Middle frontal gyrus (tissue), 1 donor: ENCODE data around the gene SNX15.

Experiments used
- DNase-seq: peaks from one replicate; pipeline ENCODE4 v3.0.0-alpha.2; 2015; ENCODE audit warnings: low spot score; ENCODE audit errors: extremely low spot score

SNX15 gene

GRCh38 chr11:65055538-65055937 is 28.3 kb downstream of the SNX15 start:
- DNase-seq: no peak

DNA sequence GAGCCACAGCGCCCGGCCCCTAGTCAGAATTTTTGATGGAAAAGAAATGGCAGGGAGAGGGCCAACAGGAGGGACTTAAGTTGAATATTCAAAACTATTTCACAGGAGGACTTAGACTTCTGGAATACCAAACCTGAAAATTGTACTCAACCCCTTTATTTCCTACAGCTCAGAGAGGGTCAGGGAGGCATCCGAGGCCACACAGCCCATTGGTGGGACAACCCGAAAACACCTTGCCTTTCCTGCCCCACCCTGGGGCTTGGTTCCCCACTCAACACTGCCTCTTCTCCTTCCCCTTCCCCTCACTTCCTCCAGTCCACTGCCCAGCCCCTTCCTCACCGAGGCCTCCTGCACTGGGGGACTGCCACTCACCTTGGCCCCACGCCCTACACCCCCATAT is 29.8 kb downstream of the SNX15 start:
- no peak for DNase-seq

GRCh38 chr11:65057526-65057925 is 30.3 kb downstream of the SNX15 start:
- no peak for DNase-seq

DNA sequence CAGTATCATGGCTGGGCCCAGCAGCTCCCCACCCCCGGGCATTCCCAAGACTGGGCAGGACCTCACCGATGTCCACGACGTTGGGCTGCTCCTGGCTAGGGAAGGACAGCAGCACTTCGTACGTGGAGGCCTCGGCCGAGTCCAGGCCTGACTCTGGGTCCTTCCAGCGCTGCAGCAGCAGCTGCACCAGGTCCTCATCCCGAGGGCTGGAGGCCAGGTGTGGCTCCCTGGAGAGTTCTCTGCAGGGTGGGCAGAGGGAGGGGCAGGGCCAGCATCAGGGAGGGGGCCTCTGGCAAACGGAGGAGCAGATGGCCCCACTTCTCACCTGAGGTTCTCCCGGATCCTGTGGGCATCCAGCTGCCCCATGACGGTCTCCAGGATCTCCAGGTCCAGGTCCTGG is 30.8 kb downstream of the SNX15 start:
- DNase-seq: no peak

DNA sequence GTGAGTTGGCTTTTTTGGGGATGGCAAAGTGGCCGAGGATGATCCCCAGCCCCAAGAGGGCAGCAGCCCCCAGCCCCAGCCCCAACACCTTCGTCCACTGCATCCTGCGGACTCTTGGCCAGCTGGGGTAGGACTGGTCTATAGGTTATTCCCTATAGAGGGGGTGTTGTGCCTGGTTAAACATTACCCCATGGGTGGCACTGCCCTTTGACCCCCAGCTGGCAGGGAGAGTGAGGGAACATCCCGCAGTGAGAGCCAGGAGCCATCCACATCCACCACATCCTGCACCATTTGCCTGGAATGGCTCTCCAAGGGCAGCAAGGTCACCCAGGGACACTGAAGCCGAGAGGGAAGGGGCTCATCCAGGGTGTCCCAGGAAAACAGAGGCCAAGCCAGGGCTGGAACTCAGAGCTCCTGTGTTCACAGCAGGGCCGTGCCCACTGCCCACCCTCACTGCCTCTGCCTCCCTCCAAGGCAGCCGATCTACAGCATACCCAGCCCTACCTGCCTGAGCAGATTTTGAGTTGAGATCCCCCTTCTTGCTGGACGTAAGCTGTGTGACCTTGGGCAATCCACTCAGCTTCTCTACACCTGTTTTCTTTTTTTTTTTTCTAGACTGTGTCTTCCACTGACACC is 31.3 kb downstream of the SNX15 start, which contains the start of gene NAALADL1:
NAALADL1 (minus strand) TSS at position 135 of the 636 bp plus-strand sequence; CDS start at position 103, 32 bp downstream.
- no peak for DNase-seq

GRCh38 chr11:65059523-65059922 is 32.3 kb downstream of the SNX15 start:
- DNase-seq: no peak

DNA sequence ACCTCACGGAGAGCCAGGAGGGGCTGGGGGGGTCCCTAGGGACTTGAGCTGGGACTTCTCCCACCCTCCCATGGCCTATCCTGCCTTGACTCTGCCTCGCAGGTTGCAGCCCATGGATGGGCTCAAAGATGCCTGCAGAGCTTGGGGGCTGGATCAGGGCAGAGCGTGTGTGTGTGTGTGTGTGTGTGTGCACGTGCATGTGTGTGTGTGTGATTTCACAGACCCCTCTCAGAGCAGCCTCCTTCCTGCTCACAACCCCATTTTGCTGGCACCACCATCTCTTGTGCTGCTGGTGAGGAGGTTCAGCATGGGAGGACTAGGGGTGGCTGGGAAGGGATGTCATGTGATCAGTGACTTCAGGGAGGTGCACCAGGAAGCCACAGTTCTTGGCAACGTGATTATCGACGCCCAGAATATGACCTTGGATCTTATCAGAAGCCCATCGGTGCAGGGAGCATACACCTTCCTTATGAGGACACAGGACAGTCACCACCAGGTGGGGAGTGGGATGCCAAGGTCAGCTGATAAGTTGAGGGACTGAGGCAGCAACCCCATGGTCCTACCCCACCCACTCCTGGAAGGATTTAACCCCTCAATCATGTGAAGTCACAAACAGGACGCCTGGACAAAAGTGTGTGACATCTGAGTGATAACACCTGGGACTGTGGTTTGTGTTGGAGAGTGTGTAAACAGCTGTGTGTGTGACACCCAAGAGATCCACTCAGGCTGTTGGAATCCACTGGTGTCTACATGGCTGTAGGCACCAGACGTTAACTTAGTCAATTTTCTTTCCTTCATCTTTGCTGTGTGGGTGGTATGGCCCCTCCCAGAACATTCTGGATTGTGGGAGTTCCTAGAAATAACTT is 33.0 kb downstream of the SNX15 start:
- no peak for DNase-seq

DNA sequence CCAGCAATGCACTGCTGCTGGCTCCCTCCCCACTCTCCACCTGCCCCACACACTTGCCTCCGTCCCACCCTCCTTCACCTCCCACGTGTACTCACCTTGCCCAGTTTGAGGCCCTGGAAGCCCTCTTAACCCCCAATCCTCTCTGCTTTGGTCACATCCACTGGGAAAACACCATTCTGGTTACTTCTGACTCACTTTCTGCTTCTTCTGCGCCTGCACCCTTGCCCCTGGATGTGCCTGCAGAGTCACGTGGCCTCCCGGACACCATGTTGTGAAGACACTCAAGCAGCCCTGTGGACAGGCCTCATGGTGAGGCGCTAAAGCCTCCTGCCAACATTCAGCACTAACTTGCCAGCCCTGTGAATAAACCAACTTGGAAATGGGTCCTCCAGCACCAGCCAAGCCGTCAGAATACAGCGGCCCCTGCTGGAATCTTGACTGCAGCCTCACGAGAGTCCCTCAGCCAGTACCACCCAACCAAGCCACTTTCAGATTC is 33.7 kb downstream of the SNX15 start:
- DNase-seq: no peak

- no peak for DNase-seq
Observed at GRCh38 chr11:65063532-65063931, 36.3 kb downstream of the SNX15 start.

GRCh38 chr11:65064847-65065240 is 37.6 kb downstream of the SNX15 start:
- DNase-seq: no peak

GRCh38 chr11:65065851-65066250 is 38.6 kb downstream of the SNX15 start:
- DNase-seq: no peak

- no peak for DNase-seq
Observed at GRCh38 chr11:65066315-65066714, 39.1 kb downstream of the SNX15 start.

- DNase-seq: no peak
Observed at GRCh38 chr11:65066805-65067291, 39.6 kb downstream of the SNX15 start.

DNA sequence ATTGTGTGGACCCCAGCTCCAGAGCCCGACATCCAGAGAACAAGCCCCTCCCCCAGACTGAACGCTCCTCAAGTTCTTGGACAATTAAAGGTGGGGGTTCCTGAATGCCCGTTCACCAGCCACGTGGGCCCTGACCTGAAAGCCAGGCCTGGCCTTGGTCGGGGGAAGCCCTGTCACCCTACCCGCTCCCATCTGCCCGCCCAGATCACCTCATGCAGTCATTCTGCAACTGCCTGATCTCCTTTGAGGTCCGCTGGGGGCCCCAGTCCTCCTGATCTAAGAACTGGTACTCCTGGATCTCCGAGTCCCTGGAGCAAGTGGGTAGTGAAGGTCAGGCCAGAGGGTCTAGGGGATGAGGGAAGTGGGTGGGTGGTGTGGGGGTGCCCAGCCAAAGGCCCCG is 40.2 kb downstream of the SNX15 start:
- no peak for DNase-seq

- DNase-seq: no peak
Observed at GRCh38 chr11:65069217-65069616, 42.0 kb downstream of the SNX15 start.

GRCh38 chr11:65071907-65072630 is 44.8 kb downstream of the SNX15 start:
- DNase-seq: no peak

- DNase-seq: no peak
Observed at GRCh38 chr11:65072631-65072966, 45.4 kb downstream of the SNX15 start.

- DNase-seq: no peak
Observed at GRCh38 chr11:65077451-65077850, 50.2 kb downstream of the SNX15 start.

DNA sequence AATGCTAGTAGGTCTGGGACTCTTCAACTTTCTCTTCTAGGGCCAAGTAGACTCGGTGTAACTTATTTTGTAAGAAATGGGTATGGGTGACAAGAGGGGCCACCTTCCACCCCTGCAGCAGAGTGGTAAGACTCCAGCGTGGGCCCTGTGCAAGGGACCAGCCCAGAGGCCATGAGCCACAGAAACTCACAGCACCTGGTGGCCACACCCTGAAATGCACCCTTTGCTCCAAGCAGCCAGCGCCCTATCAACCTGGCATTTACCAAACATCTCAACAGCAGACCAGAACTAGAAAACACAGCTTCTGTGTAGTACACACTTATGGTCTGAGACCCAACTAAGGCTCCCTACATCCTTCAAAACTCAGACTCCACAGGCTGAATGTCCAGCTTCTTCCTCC is 50.9 kb downstream of the SNX15 start:
- no peak for DNase-seq

- no peak for DNase-seq
Observed at GRCh38 chr11:65078786-65079342, 51.6 kb downstream of the SNX15 start.

DNA sequence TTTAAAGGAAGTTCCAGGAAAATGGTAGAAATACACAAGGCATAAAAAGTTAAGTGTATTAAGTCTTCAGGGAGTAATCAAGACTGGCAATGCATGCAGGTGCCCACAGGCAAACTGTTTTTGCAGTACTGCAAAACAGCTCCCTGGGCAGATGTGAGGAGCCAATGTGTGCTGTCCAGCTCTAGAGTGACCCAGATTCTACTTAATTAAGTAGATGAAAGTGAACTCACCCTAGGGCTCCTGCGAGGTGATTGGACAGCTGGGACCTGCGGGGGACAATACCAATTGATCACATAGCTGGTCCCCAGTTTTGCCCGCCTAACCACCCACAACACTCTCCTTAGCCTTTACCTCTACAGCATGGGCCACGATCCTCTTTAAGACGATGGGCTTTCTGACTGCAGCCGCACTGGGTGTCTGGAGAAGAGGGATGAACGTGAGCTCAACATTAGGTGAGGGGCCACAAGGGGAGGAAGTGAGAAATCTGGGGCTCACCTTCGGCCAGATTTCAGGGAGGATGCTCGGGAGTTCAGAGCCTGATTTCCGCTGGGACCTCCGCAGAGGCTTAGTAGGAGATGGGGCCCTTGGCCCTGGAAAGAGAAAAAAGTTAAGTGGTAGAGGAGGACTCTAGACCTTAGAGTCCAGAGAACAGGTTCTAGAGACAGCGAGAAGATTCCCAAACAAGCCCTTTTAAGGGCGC is 56.0 kb downstream of the SNX15 start:
- DNase-seq: no peak
